ENCODE measurements around the gene SEMA5B.
A peak's percentile ranks its signal among the peaks of the same experiment; 100 is the strongest.

SEMA5B gene, protein sequence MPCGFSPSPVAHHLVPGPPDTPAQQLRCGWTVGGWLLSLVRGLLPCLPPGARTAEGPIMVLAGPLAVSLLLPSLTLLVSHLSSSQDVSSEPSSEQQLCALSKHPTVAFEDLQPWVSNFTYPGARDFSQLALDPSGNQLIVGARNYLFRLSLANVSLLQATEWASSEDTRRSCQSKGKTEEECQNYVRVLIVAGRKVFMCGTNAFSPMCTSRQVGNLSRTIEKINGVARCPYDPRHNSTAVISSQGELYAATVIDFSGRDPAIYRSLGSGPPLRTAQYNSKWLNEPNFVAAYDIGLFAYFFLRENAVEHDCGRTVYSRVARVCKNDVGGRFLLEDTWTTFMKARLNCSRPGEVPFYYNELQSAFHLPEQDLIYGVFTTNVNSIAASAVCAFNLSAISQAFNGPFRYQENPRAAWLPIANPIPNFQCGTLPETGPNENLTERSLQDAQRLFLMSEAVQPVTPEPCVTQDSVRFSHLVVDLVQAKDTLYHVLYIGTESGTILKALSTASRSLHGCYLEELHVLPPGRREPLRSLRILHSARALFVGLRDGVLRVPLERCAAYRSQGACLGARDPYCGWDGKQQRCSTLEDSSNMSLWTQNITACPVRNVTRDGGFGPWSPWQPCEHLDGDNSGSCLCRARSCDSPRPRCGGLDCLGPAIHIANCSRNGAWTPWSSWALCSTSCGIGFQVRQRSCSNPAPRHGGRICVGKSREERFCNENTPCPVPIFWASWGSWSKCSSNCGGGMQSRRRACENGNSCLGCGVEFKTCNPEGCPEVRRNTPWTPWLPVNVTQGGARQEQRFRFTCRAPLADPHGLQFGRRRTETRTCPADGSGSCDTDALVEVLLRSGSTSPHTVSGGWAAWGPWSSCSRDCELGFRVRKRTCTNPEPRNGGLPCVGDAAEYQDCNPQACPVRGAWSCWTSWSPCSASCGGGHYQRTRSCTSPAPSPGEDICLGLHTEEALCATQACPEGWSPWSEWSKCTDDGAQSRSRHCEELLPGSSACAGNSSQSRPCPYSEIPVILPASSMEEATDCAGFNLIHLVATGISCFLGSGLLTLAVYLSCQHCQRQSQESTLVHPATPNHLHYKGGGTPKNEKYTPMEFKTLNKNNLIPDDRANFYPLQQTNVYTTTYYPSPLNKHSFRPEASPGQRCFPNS

DNA sequence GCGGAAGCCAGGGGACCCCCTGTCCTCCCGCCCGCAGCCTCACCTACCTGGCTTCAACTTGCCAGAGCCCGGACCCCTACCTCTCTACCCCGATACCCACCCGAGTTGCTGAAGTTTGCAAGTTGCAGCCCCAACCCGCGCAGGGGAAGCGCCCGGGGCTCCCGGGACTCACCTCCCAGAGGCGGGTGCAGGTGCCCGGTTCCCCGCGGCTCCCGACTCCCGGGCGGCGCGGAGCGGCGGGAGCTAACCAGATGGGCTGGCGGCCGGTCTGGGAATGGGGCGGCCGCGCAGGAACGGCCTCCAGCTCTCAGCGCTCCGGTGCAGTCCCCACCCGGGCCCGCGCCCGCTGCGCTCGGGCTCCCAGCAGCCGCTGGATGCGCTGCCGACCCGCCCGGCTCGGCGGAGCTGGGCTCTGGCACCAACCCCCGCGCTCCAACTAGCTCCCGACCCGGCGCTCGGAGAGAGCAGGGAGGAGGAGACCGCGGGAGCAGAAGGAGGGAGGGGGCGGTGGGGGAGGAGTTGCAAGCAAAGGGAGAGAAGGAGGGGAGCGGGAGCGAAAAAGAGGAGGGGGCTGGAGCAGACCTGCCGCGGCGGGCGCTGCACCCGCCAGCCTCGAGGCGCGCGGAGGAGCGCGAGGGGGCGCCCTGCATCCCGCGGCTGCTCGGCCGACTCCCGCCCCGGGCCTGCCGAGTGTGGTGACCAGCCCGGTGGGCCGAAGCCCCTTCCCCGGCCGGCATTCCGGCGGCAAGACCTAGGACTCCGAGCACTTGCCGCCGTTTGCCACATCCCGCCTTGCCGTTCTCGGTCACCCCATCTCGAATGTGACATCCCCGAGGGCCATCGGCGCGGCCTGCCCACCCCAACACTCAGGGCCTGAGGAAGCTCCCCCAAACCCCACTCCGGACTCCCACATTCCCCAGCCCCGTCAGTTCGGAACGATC lies at the start of gene SEMA5B:
TSS of gene SEMA5B (minus strand) at position 472 of the 941 bp plus-strand sequence. CDS start 66,500 bp downstream, outside the sequence.
- DNase-seq (ENCODE audit: low read depth in 2 of 2), result no peak

DNA sequence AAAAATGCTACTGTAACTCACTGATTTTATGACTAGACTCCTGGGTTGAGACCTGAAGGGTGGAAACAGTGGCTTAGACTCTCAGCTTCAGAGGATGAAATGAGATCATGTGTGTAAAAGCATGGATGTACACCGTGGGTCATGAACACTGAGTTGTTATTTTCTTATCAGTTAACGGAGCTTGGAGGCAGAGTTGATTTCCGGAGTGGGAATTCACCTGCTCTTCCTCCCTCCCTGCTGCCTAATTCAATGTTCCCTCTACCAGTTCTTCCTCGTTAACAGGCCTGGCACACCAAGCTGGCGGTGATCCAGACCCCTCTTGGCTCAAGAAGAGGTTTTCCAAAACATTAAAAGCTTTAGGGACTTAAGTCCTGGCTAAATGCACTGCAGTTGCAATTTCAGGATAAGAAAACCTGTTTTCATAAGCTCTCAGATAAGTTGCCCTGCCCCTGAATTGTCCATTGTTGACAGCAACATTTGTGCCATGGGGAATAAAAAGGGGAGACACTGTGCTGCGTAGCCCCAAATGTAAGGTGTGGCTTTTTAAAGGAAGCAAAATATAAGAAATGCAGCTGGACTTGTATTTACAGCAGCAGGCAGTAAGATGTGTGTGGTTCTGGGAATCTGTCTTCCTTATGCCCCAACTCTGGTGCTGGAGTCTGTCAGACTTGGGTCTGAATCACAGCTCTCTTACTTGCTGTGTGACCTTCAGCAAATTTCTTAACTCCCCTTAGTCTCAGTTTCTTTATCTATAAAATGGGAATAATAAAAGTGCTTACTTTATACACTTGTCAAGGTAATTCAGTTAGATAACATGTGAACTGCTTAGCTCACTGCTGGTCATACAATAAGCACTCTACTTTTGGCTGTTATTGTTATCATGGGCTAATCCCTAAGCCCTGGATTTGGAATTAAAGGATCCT lies 49.2 kb upstream of the SEMA5B start:
- no peak for DNase-seq (ENCODE audit: low read depth in 2 of 2)

- DNase-seq (ENCODE audit: low read depth in 2 of 2), result no peak
Measured at GRCh38 chr3:123076112-123076495, 48.5 kb upstream of the SEMA5B start.

DNA sequence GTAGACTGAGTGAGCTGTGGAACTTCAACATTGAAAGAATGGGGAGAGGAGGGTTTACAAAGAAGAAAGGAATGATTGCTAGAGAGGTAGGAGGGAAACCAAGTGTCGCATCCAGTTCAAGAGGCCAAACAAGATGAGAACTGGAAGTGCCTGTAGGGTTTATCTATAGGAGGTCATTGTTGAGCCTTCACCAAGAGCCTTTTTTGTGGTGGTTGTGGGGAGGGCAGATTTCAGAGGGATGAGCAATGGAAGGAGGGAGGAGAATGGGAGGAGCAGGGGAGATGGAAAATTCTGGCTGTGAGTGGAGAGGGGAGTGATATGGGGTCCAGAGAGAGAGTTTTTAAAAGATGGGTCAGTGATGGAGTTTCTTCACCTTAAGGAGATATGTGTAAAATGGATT lies 47.8 kb upstream of the SEMA5B start:
- no peak for DNase-seq (ENCODE audit: low read depth in 2 of 2)

GRCh38 chr3:123072564-123072963 lies 45.0 kb upstream of the SEMA5B start:
- DNase-seq (ENCODE audit: low read depth in 2 of 2), result no peak

- no peak for DNase-seq (ENCODE audit: low read depth in 2 of 2)
Measured at GRCh38 chr3:123072152-123072551, 44.6 kb upstream of the SEMA5B start.

GRCh38 chr3:123071581-123071980 lies 44.0 kb upstream of the SEMA5B start:
- DNase-seq (ENCODE audit: low read depth in 2 of 2), result no peak

GRCh38 chr3:123071146-123071545 lies 43.6 kb upstream of the SEMA5B start:
- no peak for DNase-seq (ENCODE audit: low read depth in 2 of 2)

DNA sequence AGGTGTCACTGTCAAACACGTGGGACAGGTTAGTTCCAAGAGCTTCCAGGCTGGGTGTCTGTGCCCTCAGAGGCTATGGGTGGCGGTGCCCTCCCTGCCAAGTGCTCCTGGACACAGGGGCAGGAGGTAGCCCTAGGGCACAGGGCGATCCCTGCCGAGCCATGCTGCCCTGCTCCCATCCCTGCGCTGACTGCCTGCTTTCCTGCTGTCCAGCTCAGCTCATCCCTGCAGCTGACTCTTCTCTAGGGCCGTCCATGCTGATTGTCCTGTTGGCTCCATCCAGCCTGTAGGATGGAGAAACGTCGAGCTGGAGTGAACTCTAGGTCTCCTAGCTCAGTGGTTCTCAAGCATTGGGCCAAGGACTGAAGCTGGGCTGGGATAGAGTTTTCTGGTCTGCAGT lies 42.9 kb upstream of the SEMA5B start:
- DNase-seq (ENCODE audit: low read depth in 2 of 2), result no peak

DNA sequence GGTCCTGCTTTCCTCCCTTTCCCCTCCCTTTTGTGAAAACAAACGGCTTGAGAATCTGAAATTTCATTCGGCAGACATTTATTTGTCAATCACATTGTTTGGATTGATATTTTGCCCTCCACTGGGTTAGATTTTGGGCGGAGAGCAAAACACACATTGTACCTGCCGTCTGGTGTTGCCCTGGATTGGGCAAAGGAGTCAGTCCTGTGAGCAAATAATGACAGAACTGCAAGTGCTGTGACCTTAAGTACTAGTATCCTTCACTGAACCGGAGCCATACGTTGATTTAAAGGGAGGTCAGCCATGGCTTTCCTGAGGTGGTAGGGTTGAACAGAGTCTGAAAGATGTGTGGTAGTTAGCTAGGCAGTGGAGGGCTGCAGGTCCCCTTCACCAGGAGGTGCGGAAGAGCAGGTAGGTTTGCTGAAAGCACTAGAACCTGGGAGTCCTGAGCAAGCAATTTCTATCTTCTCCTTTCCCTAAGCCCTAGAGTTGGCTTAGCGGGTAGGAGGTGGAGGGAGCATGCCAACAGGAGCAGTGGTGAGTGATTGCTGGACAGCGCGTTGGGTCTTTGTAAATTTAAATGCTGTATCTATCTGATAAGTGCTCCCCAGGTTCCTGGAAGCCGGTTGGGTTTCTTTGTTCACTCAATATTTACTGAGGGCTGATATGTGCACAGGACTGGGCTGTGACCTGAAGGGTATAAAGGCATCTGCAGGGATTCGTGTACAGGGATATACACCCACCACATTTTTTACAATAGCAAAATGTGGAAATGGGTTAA lies 41.2 kb upstream of the SEMA5B start:
- DNase-seq (ENCODE audit: low read depth in 2 of 2), result no peak

DNA sequence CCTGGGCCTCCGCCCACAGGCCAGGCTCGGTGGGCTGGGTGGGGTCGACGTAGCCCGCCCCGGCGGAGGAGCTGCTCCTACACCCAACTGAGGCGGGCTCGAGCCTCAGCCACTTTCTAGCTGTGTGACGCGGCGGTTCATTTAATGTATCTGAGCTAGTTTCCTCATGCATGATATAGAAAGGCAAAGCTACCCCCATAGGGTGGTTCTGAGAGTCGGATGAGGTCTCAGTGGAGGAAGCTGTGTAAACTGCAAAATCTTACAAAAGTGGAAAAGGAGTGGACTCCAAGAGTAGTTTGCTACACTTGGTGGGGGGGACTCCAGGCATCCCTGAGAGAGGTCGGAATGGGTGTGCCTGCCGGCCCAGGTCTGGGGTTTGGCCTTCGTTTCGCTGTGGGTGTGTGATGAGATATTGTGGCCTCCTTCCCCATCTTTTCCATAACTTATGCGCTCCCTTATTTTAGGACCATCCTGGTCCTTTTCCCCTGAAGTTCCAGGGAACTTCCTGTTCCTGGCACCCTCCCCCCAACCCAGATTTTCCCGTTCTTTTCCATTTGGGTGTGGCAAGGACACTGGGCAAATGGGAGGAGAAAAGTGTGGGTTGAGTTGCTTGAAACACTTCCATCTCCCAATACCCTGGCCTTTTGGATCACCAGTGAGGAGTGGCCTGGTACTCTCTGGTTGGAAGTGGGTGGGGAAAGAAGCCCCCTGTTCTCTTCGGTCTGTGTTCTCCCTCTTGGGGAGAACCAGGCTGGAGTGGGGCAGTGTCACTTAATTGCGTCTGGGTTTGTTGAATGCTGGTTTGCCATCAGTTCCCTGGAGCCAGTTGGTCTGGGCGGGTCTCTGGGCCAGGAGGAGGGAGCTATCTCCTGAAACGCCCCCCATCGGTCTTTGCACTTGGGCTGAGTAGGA lies 40.4 kb upstream of the SEMA5B start:
- DNase-seq (ENCODE audit: low read depth in 2 of 2), result peak in 1 of 2 donors; percentile 20

DNA sequence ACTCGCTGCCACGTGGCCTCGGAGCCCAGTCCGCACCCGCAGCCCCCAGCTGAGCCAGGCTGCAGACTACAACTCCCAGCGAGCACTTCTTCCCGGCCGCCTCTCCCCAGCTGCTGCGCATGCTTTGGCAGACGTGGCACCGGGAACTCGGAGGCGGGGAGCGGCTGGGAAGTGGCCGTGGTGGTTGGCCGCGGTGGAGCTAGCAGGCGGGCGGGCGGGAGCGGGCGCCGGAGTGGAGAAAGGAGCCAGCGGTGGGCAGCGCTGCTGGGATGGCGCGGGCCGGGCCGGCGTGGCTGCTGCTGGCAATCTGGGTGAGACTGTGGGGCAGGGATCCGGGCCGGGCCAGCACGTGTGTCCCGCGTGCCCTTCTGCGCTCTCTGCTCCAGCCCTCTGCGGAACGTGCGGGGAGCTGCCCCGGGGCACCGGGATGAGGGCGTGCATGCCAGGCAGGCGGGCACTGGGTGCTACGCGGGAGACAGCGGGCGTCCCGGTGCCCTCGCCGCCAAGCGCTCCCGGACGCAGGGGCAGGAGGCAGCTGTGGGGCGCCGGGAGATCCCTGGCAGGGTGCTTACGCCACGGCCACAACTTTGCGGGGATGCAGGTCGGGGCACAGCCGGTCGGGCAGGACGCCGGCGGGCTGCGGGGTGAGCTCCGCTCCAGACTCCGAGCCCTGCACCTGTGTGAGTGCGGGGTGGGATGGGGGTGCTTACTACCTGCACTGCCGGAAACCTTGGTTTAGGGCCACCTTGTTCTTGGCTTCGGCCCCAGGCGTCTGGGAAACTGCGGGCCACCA lies 39.5 kb upstream of the SEMA5B start, which contains the start of gene PDIA5:
TSS of gene PDIA5 (plus strand) at position 130 of the 793 bp plus-strand sequence. CDS start at position 270, 140 bp downstream.
- DNase-seq (ENCODE audit: low read depth in 2 of 2), result peak; percentile 40 to 62

DNA sequence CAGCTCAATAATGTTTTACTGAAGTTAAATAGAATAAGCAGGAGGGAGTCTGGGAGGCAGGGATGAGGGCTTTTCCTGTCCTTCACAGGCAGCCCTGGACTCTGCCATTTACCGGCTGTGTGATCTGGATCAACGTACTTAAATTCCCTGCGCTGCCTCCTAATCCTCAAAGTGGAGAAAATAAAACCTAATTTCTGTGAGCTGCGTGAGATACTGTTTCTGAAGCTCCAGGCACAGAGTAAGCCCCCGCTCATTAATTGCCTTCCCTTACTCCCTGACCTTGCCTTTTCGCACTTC lies 39.0 kb upstream of the SEMA5B start:
- no peak for DNase-seq (ENCODE audit: low read depth in 2 of 2)

GRCh38 chr3:123064914-123065313 lies 37.4 kb upstream of the SEMA5B start:
- DNase-seq (ENCODE audit: low read depth in 2 of 2), result no peak

DNA sequence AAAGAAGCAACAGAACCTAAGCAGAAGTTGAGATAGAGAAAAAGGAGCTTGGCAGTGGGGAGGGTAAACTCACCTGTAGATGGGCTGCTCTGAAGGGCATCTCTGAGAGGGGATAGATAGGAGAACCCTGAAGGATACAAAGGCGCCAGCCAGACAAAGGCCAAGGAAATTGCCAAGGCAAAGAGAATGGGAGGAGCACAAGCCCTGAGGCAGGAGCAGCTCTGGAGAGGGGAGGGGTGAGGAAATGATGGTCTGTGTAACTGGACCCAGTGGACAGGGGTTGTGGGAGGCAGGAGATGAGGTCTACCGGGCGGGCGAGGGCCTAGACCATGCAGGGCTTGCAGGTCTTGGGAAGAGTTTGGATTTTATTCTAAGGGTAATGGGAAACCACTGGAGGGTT lies 36.9 kb upstream of the SEMA5B start:
- no peak for DNase-seq (ENCODE audit: low read depth in 2 of 2)

DNA sequence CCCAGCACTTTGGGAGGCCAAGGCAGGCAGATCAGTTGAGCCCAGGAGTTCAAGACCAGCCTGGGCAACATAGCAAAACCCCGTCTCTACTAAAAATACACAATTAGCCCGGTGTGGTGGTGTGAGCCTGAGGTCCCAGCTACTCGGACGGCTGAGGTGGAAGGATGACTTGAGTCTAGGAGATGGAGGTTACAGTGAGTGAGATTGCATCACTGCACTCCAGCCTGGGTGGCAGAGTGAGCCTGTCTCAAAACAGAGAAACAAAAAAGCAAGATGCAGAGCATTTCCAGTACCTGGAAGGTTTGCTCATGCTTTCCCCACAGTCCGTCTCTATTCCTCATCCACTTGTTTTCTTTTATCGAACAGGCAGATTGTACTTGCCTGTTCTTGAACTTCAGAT lies 35.5 kb upstream of the SEMA5B start:
- DNase-seq (ENCODE audit: low read depth in 2 of 2), result no peak

DNA sequence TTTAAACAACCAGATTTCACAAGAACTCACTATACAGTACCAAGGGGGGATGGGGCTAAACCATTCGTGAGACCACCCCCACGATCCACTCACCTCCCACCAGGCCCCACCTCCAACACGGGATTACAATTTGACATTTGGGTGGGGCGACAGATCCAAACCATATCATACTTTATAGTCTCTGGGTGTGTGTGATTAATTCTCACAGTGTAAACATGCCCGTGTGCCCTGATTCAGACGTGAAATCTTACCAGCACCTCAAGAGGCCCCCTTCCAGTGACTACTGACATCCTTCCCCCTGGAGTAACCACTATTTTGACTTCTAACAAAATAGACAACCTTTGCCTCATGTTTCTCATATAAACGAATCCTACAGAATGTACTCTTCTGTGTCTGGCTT lies 34.3 kb upstream of the SEMA5B start:
- DNase-seq (ENCODE audit: low read depth in 2 of 2), result no peak
